ENCODE results near the gene OR2B2.

- TF ChIP-seq, protein P1, sequence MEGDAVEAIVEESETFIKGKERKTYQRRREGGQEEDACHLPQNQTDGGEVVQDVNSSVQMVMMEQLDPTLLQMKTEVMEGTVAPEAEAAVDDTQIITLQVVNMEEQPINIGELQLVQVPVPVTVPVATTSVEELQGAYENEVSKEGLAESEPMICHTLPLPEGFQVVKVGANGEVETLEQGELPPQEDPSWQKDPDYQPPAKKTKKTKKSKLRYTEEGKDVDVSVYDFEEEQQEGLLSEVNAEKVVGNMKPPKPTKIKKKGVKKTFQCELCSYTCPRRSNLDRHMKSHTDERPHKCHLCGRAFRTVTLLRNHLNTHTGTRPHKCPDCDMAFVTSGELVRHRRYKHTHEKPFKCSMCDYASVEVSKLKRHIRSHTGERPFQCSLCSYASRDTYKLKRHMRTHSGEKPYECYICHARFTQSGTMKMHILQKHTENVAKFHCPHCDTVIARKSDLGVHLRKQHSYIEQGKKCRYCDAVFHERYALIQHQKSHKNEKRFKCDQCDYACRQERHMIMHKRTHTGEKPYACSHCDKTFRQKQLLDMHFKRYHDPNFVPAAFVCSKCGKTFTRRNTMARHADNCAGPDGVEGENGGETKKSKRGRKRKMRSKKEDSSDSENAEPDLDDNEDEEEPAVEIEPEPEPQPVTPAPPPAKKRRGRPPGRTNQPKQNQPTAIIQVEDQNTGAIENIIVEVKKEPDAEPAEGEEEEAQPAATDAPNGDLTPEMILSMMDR (conservative IDR thresholded peaks at IDR 0.05 in 1 of 2, IDR thresholded peaks at IDR 0.05 in 1 of 2; ENCODE audit: extremely low read depth in 1 of 2, insufficient read depth in 1 of 2, low read depth in 1 of 2, low read length in 2 of 2) = no peak
- TF ChIP-seq EZH2 (IDR thresholded peaks at IDR 0.05; ENCODE audit: borderline replicate concordance, low read length) = no peak
Observed at GRCh38 chr6:27886073-27886472, 26.1 kb downstream of the OR2B2 start.
